ENCODE data around the gene NAGA.
"Not testable (repeated sequence)": the region's sequence is repeated elsewhere in the genome, so short reads cannot be mapped to it uniquely, and the experiment has no call there.

The NAGA gene

DNA sequence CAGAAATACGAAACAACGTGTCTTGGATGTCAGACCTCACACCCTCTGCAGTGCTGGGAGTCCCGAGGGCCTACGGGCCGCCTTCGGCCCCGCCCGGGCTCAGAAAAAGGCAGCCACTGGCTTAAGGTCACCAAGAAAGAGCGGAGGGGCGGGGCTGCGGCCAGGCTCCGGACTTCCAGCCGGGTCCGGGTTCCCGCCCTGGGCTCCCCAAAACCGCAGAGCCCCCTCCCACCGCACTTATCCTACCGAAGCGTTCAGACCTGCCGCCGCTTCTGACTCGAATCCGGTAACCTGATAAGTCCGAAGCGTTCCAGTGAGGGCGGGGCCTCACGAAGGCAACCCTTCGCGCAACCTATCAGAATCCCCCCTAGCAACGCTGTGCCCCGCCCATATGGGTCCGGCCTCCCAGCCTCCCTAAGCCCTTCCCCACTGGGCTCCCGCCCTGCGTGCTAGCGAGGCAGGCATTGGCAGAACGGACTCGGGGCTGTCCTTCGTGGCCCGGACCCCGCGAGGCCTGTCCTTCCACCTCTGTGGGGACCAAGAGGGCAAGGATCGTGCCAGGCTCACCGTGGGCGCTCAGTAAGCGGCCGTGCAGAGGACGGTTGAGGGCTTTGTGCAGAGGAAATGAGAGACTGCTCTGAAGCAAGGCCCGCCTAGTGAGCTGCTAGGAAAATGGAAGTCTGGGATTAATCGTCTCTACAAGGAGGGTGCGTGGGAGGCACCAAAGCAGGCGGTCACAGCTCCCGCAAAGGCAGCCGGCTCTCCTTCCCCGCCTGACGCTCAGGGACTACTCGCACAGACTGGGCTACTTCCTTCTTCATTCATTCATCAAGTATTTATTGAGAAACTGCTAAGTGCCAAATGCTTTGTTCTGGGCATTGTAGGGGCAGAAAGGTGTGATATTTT lies at the start of gene NAGA:
Gene NAGA (minus strand): TSS at position 296 of the 906 bp plus-strand sequence. CDS start 515 bp downstream, outside the sequence.
- DNase-seq, result peak; percentile 94 to 97

- peak; percentile 32 to 36 for DNase-seq
These were observed 46.3 kb upstream of the NAGA start for GRCh38 chr22:42116848-42117424.

DNA sequence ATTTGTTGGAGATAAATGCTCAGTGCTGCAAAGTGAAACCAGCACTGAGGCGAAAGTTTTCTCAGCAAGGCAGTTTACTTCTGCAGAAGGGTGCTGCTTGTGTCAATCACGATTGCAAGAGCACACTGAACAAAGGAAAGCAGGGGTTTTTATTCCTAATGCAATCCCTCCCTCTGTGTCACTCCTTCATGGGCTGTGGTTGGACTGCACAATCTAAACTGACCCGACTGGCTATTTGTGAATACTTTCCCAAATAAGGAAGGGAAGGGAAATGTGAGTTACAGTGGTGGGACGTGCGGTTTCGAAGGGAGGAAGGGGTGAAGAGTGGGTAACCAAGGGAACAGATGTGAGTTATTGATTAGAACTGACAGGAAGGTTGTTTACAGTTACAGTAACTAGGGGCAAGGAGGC lies 44.8 kb upstream of the NAGA start:
- not testable (repeated sequence) for DNase-seq

DNA sequence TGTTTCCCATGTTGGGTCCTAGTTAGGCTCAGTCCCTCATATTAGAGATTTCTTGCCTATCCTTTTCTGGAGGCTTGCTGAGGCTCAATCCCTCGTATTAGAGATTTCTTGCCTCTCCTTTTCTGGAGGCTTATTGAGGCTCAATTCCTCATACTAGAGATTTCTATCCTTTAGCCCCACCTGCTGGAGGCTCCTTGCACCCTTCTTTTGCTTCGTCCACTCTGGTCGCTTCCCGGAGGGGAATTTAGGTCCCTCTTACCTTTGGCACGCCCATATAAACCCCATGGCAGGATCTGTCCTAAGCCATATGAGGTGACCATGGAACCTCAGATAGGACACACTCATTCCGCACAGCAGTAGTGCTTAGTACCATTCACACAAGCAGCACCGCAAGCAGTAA lies 44.1 kb upstream of the NAGA start:
- DNase-seq, result peak; percentile 14 to 17

DNA sequence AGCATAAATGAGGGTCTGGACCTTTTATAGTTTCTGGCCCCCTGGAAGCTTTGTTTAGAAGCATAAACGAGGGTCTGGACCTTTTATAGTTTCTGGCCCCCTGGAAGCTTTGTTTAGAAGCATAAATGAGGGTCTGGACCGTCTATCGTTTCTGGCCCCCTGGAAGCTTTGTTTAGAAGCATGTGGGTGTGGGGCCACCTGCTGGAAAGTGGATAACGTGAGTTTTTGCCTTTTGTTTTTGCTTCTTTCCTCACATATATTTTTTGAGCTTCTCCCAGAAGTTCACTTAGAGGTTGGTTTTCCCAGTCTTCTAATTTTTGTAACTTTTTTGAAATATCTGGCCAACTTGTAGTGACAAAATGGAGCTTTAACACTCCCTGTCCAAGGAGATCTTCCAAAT lies 42.2 kb upstream of the NAGA start:
- peak in 1 of 2 experiments; percentile 12 for DNase-seq

DNA sequence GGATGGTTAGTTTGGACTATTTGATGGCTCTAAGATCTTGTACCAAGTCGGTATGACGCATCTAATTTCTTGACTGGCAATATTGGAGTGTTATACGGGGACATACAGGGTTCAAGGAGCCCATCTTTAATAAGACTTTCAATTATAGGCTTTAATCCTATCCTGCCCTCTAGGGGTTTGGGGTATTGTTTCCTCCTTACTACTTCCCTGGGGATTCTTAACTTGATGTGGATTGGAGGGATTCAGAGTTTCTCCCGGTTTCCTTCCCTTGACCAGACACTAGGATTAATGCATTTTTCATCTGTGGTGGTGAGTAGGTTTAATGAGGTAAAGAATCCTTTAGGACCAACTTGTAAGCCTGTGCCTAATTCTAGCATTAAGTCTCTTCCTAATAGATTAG lies 41.2 kb upstream of the NAGA start:
- no peak for DNase-seq

- no peak for DNase-seq
These were observed 38.2 kb upstream of the NAGA start for GRCh38 chr22:42108848-42109247.

- not testable (repeated sequence) for DNase-seq
These were observed 33.8 kb upstream of the NAGA start for GRCh38 chr22:42104332-42104860.

DNA sequence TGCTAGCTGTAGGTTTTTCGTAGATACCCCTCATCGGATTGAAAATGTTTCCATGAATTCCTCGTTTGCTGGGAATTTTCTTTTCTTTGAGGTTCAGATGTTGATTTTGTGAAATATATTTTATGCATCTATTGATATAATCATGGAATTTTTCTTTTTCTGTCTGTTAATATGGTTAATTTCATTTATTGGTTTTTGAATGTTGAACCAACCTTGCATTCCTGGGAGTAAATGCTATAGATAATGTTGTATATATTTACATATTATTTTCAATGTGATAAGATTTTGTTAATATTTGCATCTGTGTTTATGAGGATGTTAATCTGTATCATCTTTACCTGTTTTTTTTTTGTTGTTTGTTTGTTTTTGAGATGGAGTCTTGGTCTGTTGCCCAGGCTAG lies 30.6 kb upstream of the NAGA start:
- no peak for DNase-seq

DNA sequence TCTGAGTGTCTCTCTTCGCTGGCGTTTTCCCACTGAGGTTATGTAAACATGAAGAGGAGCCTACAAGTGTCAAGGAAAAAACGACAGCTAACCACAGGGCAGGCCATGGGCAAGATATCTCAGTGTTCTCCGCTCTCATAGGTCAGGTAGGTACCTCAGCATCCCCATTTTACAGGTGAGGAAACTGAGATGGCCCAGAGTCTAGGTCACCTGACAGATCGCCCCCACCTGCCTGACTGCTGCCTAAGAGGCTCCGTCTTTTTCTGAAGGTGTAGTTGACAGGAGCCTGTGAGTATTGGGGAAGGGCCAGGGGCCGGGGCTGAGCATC lies 20.8 kb upstream of the NAGA start:
- no peak for DNase-seq

DNA sequence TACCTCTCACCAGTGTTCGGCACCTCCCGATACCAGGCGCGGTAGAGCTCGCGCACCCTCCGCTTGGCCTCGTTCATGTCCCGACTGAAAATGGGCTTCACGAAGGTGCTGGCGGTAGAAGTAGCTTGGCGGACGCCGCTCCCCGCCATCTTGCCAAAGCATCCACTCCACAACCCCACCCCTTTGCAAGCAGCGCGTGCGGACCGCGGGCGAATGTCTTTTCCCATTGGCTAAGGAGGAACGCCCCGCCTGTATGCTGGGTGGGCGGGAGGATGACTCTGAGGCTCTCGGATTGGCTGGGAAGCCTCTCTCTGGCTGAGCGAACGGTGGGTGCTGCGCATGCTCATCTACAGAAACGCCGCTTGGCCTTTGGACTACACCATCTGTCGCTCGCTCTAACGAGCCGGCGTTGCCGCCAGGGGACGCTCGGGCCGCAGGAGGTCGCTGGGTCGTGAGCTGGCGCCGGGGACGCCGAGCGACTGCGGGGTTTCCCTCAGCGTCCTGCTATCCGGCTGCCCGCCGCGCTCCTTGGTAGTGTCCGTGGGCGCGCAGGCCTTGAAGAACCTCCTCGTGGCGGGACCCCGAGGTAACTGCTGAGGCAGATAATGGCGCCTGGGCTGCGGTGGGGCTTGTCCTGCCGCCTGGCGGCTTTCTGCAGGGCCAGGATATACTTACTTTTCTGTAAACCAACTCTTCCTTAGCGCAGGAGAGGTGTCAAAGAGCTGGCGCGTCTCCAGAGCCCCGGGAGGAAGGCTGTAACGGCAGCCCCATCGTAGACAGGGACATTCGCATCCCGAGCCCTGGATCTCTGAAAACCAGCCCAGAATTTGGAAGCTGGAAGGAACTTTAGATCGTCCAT lies 20.2 kb upstream of the NAGA start, which contains the start of gene NDUFA6:
Gene NDUFA6 (minus strand): TSS at position 177 of the 859 bp plus-strand sequence. CDS start 28 bp downstream, at position 149.
- peak; percentile 98 for DNase-seq

GRCh38 chr22:42086051-42086450 lies 15.4 kb upstream of the NAGA start:
- no peak for DNase-seq

GRCh38 chr22:42084874-42085273 lies 14.3 kb upstream of the NAGA start:
- no peak for DNase-seq

- no peak for DNase-seq
These were observed 12.5 kb upstream of the NAGA start for GRCh38 chr22:42083119-42083518.

- peak; percentile 13 to 31 for DNase-seq
These were observed 9.7 kb upstream of the NAGA start for GRCh38 chr22:42080287-42080686.

GRCh38 chr22:42079319-42080251 lies 9.0 kb upstream of the NAGA start, which contains the start of gene SMDT1:
SMDT1 (plus strand) TSS chr22:42079700; CDS start chr22:42079769, 69 bp downstream.
- DNase-seq, result peak; percentile 96 to 99

- peak in 1 of 2 experiments; percentile 41 for DNase-seq
These were observed 8.1 kb upstream of the NAGA start for GRCh38 chr22:42078469-42079318.

- DNase-seq, result no peak
These were observed 7.0 kb upstream of the NAGA start for GRCh38 chr22:42077486-42078125.

DNA sequence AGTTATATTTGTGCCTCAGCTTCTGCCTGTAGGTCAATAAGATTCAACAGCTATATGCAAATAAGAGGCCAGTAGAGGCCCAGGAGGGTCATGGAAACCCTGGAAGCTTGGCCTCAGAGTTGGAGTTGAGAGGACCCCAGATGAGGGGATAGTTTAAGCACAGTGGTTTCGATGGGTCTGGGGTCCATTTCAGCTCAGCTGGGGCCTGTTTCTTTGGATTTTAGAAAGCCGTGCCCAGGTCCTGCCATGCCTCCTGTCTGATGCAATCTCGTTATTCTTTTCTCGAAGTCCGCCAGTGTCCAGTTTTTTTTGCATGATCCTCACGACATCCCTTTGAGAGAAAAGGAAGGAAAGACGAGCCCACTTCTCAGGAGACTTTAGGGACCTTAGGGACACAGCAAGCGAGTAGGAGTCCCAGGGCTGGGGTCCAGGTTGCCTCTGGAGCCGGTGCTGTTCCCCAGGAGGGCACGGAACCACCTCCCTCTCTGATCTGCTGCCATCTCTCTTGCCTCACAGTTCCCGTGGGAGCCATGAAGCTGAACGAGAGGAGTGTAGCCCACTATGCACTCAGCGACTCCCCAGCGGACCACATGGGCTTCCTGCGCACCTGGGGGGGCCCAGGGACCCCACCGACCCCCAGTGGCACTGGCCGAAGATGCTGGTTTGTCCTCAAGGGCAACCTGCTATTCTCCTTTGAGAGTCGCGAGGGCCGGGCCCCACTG lies 6.3 kb upstream of the NAGA start:
- DNase-seq, result no peak

All from SHP77 (cell line).